Measurements from ENCODE around the gene RNF213. TPM values are rescaled to one million over a fixed set of nuclear protein-coding genes. Genes with fewer than 3 reads are reported as not detected.

The RNF213 gene
- total and polyA plus RNA-seq, 9 donors, result 21.5 to 89.1 (median 50.8) TPM

DNA sequence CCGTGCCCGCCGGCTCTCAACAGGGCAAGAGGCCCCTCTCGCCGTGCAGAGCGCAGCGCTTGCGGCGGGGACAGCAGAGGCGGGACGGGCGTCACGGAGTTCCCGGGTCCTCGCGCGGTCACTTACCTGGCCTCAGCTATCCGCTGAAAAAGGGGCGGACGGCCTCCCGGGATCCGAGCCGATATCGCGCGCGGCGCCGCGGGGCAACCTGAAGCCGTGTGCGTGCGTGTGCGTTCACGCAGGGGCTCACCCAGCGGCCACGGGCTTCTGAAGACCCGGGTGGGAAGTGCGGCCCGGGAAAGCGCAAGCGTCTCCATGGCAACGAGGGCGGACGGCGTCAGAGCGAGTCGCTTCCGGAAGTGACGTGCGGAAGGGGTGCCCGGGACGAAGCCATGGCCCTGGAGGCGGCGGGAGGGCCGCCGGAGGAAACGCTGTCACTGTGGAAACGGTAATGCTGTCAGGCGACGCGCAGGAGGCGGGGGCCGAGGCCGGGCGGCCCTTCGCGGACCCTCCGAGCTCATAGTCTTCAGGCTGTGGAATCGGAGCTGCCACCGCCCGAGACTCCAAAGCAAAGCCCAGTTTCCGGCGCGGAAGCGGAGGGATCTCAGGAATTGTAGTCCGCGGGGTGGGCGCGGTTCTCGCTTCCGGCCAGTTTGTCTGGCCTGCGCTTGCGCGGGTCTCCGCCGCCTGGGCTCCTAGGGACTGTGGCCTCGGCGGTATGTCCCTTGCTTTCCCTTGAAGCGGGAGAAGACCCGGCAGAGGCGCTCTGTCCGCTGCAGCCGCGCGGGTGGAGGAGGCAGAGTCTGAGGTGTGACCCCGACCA lies 154.4 kb downstream of the RNF213 start, which contains the start of gene ENDOV:
TSS of gene ENDOV (plus strand) at position 365 of the 823 bp plus-strand sequence. CDS start at position 393, 28 bp downstream.
- intact Hi-C loops (cut with DNase I), result no loop called here
- H3K4me1 ChIP-seq (ENCODE audit: insufficient read depth), result peaks cover 5% of the 10 kb centered on the region
- H3K27me3 ChIP-seq, result no peaks in the 10 kb centered on the region
- peak; percentile 94 to 96 (median 95) for DNase-seq
- TF ChIP-seq POLR2A (IDR thresholded peaks at IDR 0.05), result peak; percentile 50
- no peak for TF ChIP-seq CTCF (IDR thresholded peaks at IDR 0.05)
- peak; percentile 15 for TF ChIP-seq EP300 (IDR thresholded peaks at IDR 0.05)
- no peaks in the 10 kb centered on the region for H3K36me3 ChIP-seq
- peak within 1 kb of the TSS; percentile 94 to 96 for H3K27ac ChIP-seq
- WGBS, 3 donors, result 0 to 1% (median 0%) methylated on average over 80 to 97 of the region's 97 CpGs
- H3K4me3 ChIP-seq, result peak within 1 kb of the TSS; percentile 74
- no peaks in the 10 kb centered on the region for H3K9me3 ChIP-seq

- TF ChIP-seq POLR2A (IDR thresholded peaks at IDR 0.05) (no peak), EP300 (IDR thresholded peaks at IDR 0.05) (no peak), CTCF (IDR thresholded peaks at IDR 0.05) (no peak)
- 4 to 9% (median 4%) methylated on average over 35 to 39 of the region's 39 CpGs for WGBS, 3 donors
- Histone ChIP-seq H3K4me3 (peak overlapping the region; percentile 74), H3K27me3 (no peaks in the 10 kb centered on the region), H3K36me3 (no peaks in the 10 kb centered on the region), H3K9me3 (no peaks in the 10 kb centered on the region), H3K27ac (peak overlapping the region; percentile 94 to 96), H3K4me1 (ENCODE audit: insufficient read depth) (peaks cover 5% of the 10 kb centered on the region)
- intact Hi-C loops (cut with DNase I), result no loop called here
- DNase-seq, result no peak
Measured at GRCh38 chr17:80415626-80416137, 155.0 kb downstream of the RNF213 start.

GRCh38 chr17:80416260-80416939 lies 155.7 kb downstream of the RNF213 start:
- no peaks in the 10 kb centered on the region for H3K9me3 ChIP-seq
- peak overlapping the region; percentile 74 for H3K4me3 ChIP-seq
- H3K4me1 ChIP-seq (ENCODE audit: insufficient read depth), result peaks cover 5% of the 10 kb centered on the region
- TF ChIP-seq POLR2A (IDR thresholded peaks at IDR 0.05), result no peak
- H3K27ac ChIP-seq, result no peak overlapping the region
- no peaks in the 10 kb centered on the region for H3K27me3 ChIP-seq
- no peaks in the 10 kb centered on the region for H3K36me3 ChIP-seq
- intact Hi-C loops (cut with DNase I), result no loop called here
- DNase-seq, result peak in 1 of 5 donors; percentile 9
- WGBS, 3 donors, result 72 to 82% (median 76%) methylated on average over 7 of the region's 7 CpGs

DNA sequence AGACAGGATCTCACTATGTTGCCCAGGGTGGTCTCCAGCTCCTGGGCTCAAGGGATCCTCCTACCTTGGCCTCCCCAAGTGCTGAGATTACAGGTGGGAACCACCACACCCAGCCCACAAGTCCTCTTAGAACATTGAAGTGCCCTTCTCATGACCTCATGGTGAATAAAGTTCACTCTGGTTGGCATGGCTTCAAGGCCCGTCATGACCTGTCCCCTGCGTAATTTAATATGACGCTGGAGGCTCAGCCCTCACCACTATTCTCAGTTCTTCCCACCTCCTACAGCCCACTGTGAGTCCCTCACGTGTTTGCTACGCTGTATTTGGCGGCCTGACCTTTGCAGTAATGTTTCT lies 156.3 kb downstream of the RNF213 start:
- no peaks in the 10 kb centered on the region for H3K36me3 ChIP-seq
- 82% methylated on average over 6 of the region's 6 CpGs for WGBS, 3 donors
- H3K4me1 ChIP-seq (ENCODE audit: insufficient read depth), result peaks cover 5% of the 10 kb centered on the region
- no peaks in the 10 kb centered on the region for H3K27me3 ChIP-seq
- H3K4me3 ChIP-seq, result no peak overlapping the region
- TF ChIP-seq EP300 (IDR thresholded peaks at IDR 0.05) (no peak), CTCF (IDR thresholded peaks at IDR 0.05) (no peak), POLR2A (IDR thresholded peaks at IDR 0.05) (no peak)
- no peaks in the 10 kb centered on the region for H3K9me3 ChIP-seq
- peak in 2 of 5 donors; percentile 14 to 25 for DNase-seq
- intact Hi-C loops (cut with DNase I), result no loop called here
- no peak overlapping the region for H3K27ac ChIP-seq
